Stimulated activated CD4-positive, alpha-beta T cell treated with anti-CD3 and anti-CD28 coated beads, Interleukin-12 subunit alpha, Interleukin-12 subunit beta, amount 100 ng/mL, for 24 hours (primary cell): ENCODE data around the gene TSTD2.
"Not testable (repeated sequence)": the region's sequence is repeated elsewhere in the genome, so short reads cannot be mapped to it uniquely, and the experiment has no call there.

Experiments
- DNase-seq, 2 experiments: peaks; one replicate each; pipeline ENCODE4 v3.0.0-alpha.2; 2020; ENCODE audit warnings: low read depth in 2 of 2

Gene TSTD2

GRCh38 chr9:97630591-97630990 is 2.6 kb downstream of the TSTD2 start:
- DNase-seq = no peak

GRCh38 chr9:97629156-97629555 is 4.0 kb downstream of the TSTD2 start:
- no peak for DNase-seq

- DNase-seq = no peak
Observed at GRCh38 chr9:97628668-97629067, 4.5 kb downstream of the TSTD2 start.

- DNase-seq = no peak
Observed at GRCh38 chr9:97627624-97628023, 5.5 kb downstream of the TSTD2 start.

- DNase-seq = no peak
Observed at GRCh38 chr9:97625620-97626019, 7.5 kb downstream of the TSTD2 start.

GRCh38 chr9:97623946-97624345 is 9.2 kb downstream of the TSTD2 start:
- DNase-seq = no peak

- DNase-seq = not testable (repeated sequence)
Observed at GRCh38 chr9:97622483-97622882, 10.7 kb downstream of the TSTD2 start.

GRCh38 chr9:97620063-97620462 is 13.1 kb downstream of the TSTD2 start:
- not testable (repeated sequence) for DNase-seq

GRCh38 chr9:97617939-97618416 is 15.2 kb downstream of the TSTD2 start:
- DNase-seq = no peak

- peak in 1 of 2 experiments; percentile 32 for DNase-seq
Observed at GRCh38 chr9:97615439-97616072, 17.6 kb downstream of the TSTD2 start.

- no peak for DNase-seq
Observed at GRCh38 chr9:97604901-97605645, 28.1 kb downstream of the TSTD2 start.

GRCh38 chr9:97602430-97602829 is 30.7 kb downstream of the TSTD2 start:
- no peak for DNase-seq

GRCh38 chr9:97601228-97601898 is 31.8 kb downstream of the TSTD2 start:
- no peak for DNase-seq

GRCh38 chr9:97600531-97601227 is 32.5 kb downstream of the TSTD2 start:
- DNase-seq = no peak

- DNase-seq = no peak
Observed at GRCh38 chr9:97599314-97599846, 33.8 kb downstream of the TSTD2 start.

- DNase-seq = peak; percentile 24 to 65
Observed at GRCh38 chr9:97598461-97599288, 34.5 kb downstream of the TSTD2 start.

GRCh38 chr9:97596906-97597305 is 36.3 kb downstream of the TSTD2 start:
- no peak for DNase-seq

GRCh38 chr9:97594381-97594921 is 38.7 kb downstream of the TSTD2 start:
- no peak for DNase-seq

GRCh38 chr9:97593960-97594359 is 39.2 kb downstream of the TSTD2 start:
- DNase-seq = no peak

- DNase-seq = no peak
Observed at GRCh38 chr9:97592126-97592525, 41.0 kb downstream of the TSTD2 start.

- DNase-seq = no peak
Observed at GRCh38 chr9:97591535-97591934, 41.6 kb downstream of the TSTD2 start.
